OCI-LY1 (cell line): ENCODE measurements around the gene FHIT.

Source experiments
- H2AFZ ChIP-seq: fragments of 200-600 bp; sonication (generic), shearing (Covaris generic); 2 replicates; pipeline ENCODE4 v1.6.0; 2014; ENCODE audit warnings: antibody characterized with exemption, mild to moderate bottlenecking, low read length
- H3F3A ChIP-seq: fragments of 200-600 bp; sonication (generic), shearing (Covaris generic); 2 replicates; pipeline ENCODE4 v1.6.0; 2014; ENCODE audit warnings: mild to moderate bottlenecking, antibody characterized with exemption, low read length, moderate library complexity; ENCODE audit not compliant: insufficient read depth
- H3K27ac ChIP-seq: fragments of 200-600 bp; sonication (generic); 2 replicates; pipeline ENCODE4 v1.5.1; 2014; ENCODE audit warnings: low read length, mixed run types, mild to moderate bottlenecking, low read depth; ENCODE audit not compliant: poor library complexity, severe bottlenecking
- H3K27me3 ChIP-seq: fragments of 200-600 bp; sonication (generic); 2 replicates; pipeline ENCODE4 v1.6.0; 2014; ENCODE audit warnings: antibody characterized with exemption, mild to moderate bottlenecking, low read length, moderate library complexity; ENCODE audit not compliant: insufficient read depth
- H3K36me3 ChIP-seq: fragments of 200-600 bp; sonication (generic); 2 replicates; pipeline ENCODE4 v1.6.1; 2014; ENCODE audit warnings: mild to moderate bottlenecking, antibody characterized with exemption, low read length, moderate library complexity, mixed read lengths; ENCODE audit not compliant: insufficient read depth
- H3K4me1 ChIP-seq: fragments of 200-600 bp; sonication (generic); 2 replicates; pipeline ENCODE4 v1.5.1; 2014; ENCODE audit warnings: mild to moderate bottlenecking, low read length, moderate library complexity; ENCODE audit not compliant: insufficient read depth, severe bottlenecking
- H3K4me2 ChIP-seq: fragments of 200-600 bp; sonication (generic), shearing (Covaris generic); 2 replicates; pipeline ENCODE4 v1.6.1; 2014; ENCODE audit warnings: low read length
- H3K4me3 ChIP-seq: fragments of 200-600 bp; sonication (generic); 2 replicates; pipeline ENCODE4 v1.5.1; 2014; ENCODE audit warnings: low read length, low read depth, mild to moderate bottlenecking, mixed read lengths; ENCODE audit not compliant: poor library complexity, severe bottlenecking
- H3K79me2 ChIP-seq: fragments of 200-600 bp; shearing (Covaris generic); 2 replicates; pipeline ENCODE4 v1.6.1; 2016; ENCODE audit warnings: mixed run types, low read length, mixed read lengths; ENCODE audit not compliant: insufficient read depth
- H3K9ac ChIP-seq: fragments of 200-600 bp; sonication (generic), shearing (Covaris generic); 2 replicates; pipeline ENCODE4 v1.6.1; 2014; ENCODE audit warnings: mild to moderate bottlenecking, low read length, mixed read lengths
- H3K9me2 ChIP-seq: fragments of 200-600 bp; sonication (generic), shearing (Covaris generic); 2 replicates; pipeline ENCODE4 v1.6.1; 2014; ENCODE audit warnings: low read depth, mild to moderate bottlenecking, low read length, mixed read lengths
- H3K9me3 ChIP-seq: fragments of 200-600 bp; shearing (Covaris generic); 2 replicates; pipeline ENCODE4 v1.6.1; 2014; ENCODE audit warnings: low read length, mixed read lengths
- H4K20me1 ChIP-seq: fragments of 200-600 bp; sonication (generic), shearing (Covaris generic); 2 replicates; pipeline ENCODE4 v1.6.0; 2016; ENCODE audit warnings: mild to moderate bottlenecking, low read length; ENCODE audit not compliant: insufficient read depth
- CTCF ChIP-seq: fragments of 200-600 bp; sonication (generic), shearing (Covaris generic); IDR thresholded peaks from 2 replicates; pipeline ENCODE4 v1.5.1; 2017; ENCODE audit warnings: mild to moderate bottlenecking, antibody characterized with exemption, low read length, moderate library complexity, mixed read lengths
- EZH2 ChIP-seq: fragments of 200-600 bp; sonication (generic), shearing (Covaris generic); IDR thresholded peaks from 2 replicates; pipeline ENCODE4 v1.8.0; 2017; ENCODE audit warnings: borderline replicate concordance, mixed run types, mild to moderate bottlenecking, antibody characterized with exemption, low read length, moderate library complexity, mixed read lengths

Gene FHIT

GRCh38 chr3:59752925-59753324 is 1498.3 kb downstream of the FHIT start:
- H3K9me3 ChIP-seq = no peaks in the 10 kb centered on the region
- H3F3A ChIP-seq = no peaks in the 10 kb centered on the region
- H3K9me2 ChIP-seq = no peaks in the 10 kb centered on the region
- no peak overlapping the region for H3K4me3 ChIP-seq
- H2AFZ ChIP-seq = no peak overlapping the region
- TF ChIP-seq EZH2 (no peak), CTCF (no peak)
- no peak overlapping the region for H3K4me2 ChIP-seq
- H4K20me1 ChIP-seq = no peaks in the 10 kb centered on the region
- no peak overlapping the region for H3K27ac ChIP-seq
- H3K27me3 ChIP-seq = no peaks in the 10 kb centered on the region
- no peaks in the 10 kb centered on the region for H3K36me3 ChIP-seq
- no peak overlapping the region for H3K9ac ChIP-seq
- H3K79me2 ChIP-seq = no peaks in the 10 kb centered on the region
- H3K4me1 ChIP-seq = no peaks in the 10 kb centered on the region

GRCh38 chr3:59751606-59752005 is 1499.6 kb downstream of the FHIT start:
- TF ChIP-seq CTCF = no peak
- no peak for TF ChIP-seq EZH2
- no peaks in the 10 kb centered on the region for H4K20me1 ChIP-seq

GRCh38 chr3:59750391-59750790 is 1500.9 kb downstream of the FHIT start:
- Histone ChIP-seq H3K27me3 (no peaks in the 10 kb centered on the region), H3K4me2 (no peak overlapping the region), H3F3A (no peaks in the 10 kb centered on the region), H3K4me3 (no peak overlapping the region), H2AFZ (no peak overlapping the region), H3K79me2 (no peaks in the 10 kb centered on the region), H4K20me1 (no peaks in the 10 kb centered on the region), H3K27ac (no peak overlapping the region), H3K9ac (no peak overlapping the region), H3K9me3 (no peaks in the 10 kb centered on the region), H3K9me2 (no peaks in the 10 kb centered on the region), H3K4me1 (no peaks in the 10 kb centered on the region), H3K36me3 (no peaks in the 10 kb centered on the region)
- TF ChIP-seq EZH2 (no peak), CTCF (no peak)

More at GRCh38 chr3:59751606-59752005, 1499.6 kb downstream of the FHIT start:
- no peaks in the 10 kb centered on the region for H3K9me3 ChIP-seq
- H3K9ac ChIP-seq = no peak overlapping the region
- H3K4me2 ChIP-seq = no peak overlapping the region
- H3K27me3 ChIP-seq = no peaks in the 10 kb centered on the region
- H3K9me2 ChIP-seq = no peaks in the 10 kb centered on the region
- no peaks in the 10 kb centered on the region for H3K4me1 ChIP-seq
- no peak overlapping the region for H3K4me3 ChIP-seq
- no peaks in the 10 kb centered on the region for H3K79me2 ChIP-seq
- no peaks in the 10 kb centered on the region for H3F3A ChIP-seq
- no peaks in the 10 kb centered on the region for H3K36me3 ChIP-seq
- H2AFZ ChIP-seq = no peak overlapping the region
- no peak overlapping the region for H3K27ac ChIP-seq
